Activated CD4-positive, CD25-positive, alpha-beta regulatory T cell treated with anti-CD3 and anti-CD28 coated beads, Interleukin-2, amount 50 U/mL, for 24 hours (primary cell): Measurements from ENCODE around the gene RNPEPL1.

Experiments
- ATAC-seq, 2 donors: fragments of 150-1000 bp; cut with Tn5 transposase; one replicate each; pipeline ENCODE4 v1.10.0; 2021; ENCODE audit warnings: mild to moderate bottlenecking in 1 of 2, moderate library complexity in 1 of 2

RNPEPL1 gene

DNA sequence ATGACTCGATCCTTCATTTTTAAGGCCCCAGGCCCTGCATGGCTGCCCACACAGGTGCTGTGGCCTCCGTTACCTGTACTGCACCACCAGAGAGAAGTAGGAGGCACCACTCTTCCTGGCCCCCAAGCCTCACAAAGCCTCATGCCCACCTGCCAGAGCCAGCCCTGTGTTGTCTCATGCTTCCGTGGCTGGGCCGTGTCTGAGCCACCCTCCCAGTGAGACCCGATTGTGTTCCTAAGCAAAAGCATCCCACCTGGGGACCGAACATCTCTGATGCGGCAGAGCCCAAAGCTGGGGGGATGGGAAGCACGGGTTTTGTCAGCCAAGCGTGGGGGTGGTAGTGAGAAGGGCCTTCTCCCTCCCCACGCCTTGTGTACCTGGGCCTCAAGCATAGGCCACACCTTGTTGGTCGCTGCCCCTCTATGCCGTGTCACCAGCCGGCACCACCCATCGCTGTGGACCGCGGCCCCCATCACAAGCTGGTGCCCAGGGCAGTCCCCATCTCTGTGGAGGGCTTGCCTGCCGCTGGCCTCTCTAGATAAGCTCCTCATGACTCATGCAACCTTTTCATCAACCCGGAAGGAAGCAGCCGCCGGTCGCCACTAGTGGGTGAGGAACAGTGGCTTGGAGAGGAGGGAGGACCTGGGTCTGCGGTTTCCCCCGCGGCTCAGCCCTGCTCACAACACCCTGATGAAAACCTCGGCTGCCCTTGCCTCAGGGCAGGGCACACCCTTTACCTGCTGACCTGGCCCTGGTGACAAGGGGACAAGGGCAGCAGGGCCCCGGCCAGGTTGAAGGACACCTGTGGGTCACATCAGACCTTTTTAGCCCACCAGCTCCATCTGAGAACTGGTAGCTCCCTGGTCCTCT is 2.7 kb upstream of the RNPEPL1 start:
- ATAC-seq: peak; percentile 51 to 54

DNA sequence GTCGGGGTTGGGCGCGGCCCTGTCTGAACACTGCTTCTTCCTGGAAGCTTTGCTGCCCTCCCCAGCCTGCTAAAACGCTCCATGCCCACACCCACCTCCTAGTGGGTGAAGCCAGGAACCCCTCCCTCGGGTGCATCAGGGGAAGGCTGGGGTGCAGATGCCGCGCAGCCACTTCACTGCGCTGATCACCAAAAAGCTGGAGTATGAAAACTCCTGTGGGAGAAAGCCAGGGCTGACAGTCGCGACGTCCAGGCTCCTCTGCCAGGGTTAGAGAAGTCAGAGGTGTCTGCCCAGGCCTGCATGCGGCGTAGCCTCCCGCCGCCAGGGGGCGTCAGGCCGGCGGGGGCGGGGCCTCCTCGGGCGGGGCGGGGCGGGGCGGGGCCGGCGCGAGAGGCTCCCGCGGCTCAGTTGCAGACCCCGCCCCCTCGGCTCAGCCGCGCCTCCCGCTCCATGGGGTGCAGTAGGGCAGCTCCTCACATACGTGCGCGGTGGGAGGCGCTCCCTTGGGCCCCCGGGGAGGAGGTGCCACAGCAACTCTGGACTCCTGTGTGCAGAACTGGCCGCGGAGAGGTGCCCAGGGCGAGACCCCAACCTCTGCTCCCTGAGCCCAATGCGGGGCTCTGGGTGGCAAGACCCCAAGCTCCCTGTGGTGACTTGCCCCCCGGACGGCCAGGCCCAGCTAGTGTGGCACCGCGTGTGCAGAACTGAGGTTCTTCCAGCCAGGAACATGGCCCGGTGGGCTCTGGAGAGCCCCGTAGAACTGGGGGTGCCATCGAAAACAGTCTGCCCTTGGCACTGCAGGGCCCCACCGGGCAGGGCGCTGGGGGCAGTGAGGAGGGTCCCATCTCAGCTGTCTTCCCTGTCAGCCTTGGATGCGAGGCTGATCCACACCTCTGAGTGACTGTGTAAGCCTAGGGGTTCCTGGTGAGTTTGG is 1.8 kb upstream of the RNPEPL1 start:
- peak; percentile 58 to 69 for ATAC-seq

DNA sequence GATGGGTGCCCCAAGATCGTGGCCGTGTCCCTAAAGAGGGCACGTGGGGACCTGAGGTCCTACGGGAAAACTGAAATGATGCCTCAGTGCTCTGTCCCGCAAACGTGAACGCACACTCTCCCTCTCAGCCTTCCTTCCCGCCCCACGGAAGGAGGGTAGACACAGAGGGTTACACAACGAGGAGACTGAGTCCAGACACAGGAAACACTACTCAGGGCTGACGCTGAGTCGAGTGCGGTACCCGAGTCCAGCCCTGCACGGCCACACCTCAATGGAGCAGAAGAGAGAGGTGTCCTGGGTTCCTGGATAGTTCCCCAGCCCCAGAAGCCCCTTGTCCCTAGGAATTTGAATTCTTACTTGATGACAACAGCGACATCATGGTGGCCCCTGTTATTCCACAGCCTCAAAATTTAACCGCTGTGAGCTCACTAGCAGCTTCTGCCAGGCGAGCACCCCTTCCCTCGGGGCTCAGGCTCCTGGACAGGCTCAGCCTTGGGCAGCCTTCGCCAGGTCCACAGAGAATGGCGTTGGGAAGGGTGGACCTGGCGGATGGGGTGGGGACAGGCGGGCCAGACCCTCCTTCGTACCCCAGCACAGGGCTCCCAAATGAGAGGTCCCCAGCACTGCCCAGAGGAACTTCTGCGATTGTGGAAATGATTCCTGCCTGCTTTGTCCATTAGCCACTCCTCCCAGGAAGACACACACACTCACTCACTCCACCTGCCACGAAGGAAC is 980 bp upstream of the RNPEPL1 start:
- ATAC-seq: no peak

DNA sequence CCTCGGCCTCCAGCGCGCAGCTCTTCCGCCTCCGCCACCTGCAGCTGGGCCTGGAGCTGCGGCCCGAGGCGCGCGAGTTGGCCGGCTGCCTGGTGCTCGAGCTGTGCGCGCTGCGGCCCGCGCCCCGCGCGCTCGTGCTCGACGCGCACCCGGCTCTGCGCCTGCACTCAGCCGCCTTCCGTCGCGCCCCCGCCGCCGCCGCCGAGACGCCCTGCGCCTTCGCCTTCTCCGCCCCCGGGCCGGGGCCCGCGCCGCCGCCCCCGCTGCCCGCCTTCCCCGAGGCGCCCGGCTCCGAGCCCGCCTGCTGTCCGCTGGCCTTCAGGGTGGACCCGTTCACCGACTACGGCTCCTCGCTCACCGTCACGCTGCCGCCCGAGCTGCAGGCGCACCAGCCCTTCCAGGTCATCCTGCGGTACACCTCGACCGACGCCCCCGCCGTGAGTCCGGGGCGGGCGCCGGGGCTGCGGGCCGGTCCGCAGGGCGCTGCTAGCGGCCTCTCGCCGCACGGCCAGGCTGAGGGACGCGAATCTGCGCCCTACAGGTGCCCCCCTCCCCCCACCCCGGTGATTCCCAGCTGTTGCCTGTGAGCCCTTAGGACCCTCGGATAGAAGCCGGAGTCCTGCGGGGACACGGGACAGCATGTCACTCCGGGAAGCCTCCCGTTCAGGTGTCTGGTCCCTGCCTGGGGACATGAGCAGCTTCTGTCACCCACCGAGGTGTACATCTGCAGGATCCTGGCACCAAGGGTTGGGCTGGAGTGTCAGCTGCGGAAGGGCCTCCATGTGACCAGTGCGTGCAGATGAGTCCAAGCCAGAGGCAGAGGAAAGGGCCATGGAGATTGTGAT is 616 bp downstream of the RNPEPL1 start:
- ATAC-seq: no peak

DNA sequence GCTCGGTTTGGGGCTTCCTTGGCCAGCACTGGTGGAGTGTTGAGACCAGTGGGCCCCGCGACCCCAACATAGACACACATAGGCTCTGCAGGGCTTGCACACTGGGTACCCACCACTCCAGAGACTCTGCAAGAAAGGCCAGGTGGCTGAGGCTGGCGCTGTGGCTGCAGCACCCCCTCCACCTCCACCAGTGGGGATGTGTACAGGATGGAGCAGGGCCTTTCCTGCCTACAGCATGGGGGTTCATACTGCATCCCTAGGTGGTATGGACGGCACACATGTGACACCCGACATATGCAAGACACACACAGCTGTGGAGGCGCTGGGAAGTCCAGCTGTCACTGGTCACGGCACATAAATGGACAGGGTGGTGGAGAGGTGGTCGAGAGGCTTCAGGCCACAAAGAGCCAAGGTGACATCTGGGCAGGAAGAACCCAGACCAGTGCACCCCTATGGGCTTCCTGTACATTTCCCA is 1.3 kb downstream of the RNPEPL1 start:
- ATAC-seq: no peak

DNA sequence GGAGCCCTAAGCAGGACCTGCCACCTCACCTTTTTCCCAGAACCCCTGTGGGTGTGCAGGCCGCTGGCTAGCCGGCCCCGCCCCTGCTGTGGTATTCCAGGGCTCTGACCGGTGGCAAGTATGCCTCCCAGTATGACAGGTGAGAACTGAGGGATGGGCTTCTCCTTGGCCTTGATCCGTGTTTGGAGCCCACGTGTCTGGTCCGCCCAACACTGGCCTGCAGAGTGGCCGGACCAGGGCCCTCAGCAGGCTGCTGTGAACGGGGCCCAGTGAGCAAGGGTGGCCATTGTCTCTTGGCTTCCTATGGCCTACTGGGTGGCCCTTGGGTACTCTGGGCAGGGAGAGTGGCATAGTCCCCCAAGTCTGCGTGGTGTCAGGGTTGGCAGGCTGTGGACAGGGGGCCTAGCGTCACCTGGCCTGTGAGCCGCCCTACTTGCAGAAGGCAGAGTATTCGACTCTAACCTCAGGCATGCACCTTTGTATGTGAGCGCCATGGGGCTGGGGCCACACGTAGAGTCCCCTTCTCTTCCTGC is 1.8 kb downstream of the RNPEPL1 start:
- ATAC-seq: no peak

DNA sequence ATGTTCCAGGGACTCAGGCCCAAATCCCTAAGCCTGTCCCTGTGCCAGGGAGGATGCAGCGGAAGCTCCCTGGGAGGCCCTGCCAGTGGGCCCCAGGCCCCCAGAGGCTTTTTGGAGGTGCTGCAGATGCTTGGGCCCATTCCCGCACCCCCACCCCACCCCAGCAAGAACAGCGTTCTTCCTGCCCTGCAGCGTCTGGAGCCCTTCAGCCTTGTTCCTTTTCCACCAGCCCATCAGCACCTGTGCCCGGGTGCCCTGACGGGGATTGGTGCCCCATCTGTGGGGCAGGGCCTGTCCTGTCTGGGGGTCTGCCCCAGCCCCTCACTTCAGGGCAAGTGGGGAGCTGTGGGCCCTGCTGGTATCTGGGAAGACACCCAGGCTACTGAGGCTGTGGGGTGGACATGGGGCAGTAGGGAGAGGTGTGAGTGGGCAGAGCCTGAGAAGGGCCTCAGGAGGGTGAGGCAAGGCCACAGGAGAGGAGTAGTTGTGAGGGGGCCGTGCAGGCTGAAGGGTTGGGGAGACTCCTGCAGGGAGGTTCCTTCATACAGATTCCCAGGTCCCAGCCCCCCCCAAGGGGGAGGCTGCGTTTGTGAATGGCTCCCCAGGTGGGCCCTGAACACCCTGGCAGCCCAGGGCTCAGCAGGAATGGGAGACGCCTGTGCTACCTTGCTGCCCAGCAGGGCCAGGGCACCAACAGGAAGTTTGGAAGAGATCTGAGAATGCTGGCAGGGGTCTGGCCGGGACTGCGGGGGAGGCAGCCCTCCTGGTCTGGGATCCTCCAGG is 2.4 kb downstream of the RNPEPL1 start:
- no peak for ATAC-seq

DNA sequence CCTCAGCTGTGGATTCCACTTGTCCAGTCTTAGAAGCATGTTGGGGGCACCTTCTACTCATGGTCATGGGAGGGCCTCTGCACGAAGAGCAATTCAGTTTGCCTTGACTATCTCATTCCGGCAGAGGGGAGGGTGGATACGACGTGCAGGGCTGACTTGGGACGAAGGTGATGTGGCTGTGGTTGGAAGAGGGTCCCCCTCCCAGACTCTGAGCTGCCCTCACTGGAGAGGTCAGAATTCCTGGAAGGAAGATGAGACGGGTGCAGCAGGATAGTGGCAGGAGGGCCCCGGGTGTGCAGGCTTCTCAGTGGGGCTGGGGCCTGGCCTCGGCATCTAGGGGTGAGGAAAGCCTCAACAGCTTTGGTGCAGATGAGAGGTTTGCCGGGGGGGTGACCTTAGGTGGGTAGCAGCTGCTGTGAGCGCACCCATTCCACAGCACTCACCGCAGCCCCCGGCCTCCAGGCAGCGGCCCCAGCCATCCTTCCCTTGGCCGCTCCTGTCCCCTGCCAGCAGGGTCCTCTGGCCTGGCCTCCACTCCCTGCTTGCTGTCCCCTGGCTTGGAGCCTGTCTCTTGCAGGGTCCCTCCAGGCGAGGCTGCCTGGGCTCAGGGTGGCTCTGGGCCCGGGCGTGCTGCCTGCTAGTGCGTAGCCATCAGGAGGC is 3.2 kb downstream of the RNPEPL1 start:
- ATAC-seq: no peak

DNA sequence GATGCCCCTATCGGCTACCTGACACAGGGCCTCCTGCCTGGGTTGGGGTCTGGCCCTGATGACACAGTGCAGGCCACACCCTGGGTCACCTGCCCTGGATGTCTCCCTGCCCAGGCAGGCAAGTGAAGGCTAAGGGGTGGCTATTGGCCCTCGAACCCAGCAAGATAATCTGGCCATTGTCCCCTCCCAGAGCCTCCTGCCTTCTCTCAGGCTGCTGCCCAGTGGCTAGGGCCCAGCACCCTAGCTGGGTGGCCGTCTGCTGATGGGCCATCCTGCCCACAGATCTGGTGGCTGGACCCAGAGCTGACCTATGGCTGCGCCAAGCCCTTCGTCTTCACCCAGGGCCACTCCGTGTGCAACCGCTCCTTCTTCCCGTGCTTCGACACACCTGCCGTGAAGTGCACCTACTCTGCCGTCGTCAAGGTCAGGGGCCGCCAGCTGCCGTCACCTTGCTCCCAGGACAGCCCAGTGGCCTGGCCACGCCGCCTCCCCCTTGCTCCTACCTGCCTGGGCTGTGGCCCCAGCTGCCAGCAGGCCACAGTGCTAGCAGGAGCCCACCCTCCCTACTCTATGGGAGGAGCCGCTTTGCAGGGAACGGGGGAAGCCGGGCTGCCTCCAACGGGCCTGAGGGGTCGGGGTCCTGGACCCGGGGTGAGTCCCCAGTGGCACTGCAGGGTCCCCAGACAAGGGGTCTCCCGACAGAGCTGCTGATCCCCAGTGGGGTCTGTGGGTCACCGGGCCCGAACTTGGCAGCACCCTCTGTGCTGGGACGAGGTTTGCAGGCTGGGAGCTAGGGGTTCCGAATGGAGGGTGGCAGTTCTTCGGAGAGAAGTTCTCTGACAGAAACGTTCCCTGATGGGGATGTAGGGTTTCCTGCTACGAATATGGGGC is 4.1 kb downstream of the RNPEPL1 start:
- ATAC-seq: no peak

DNA sequence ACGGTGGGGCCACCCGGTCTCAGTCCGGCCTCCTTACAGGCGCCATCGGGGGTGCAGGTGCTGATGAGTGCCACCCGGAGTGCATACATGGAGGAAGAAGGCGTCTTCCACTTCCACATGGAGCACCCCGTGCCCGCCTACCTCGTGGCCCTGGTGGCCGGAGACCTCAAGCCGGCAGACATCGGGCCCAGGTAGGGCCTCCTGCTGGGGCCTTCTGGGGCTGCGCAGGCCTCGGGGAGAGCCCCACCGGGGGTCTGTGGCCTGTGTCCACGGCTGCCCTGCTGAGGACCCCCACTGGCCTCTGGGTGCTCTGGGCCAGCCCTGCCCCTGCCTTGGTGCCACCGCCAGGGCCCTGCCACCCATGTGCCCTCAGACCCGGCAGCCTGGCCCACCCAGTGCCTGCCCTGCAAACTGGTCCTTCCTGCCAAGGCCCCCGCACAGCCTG is 4.8 kb downstream of the RNPEPL1 start:
- no peak for ATAC-seq

DNA sequence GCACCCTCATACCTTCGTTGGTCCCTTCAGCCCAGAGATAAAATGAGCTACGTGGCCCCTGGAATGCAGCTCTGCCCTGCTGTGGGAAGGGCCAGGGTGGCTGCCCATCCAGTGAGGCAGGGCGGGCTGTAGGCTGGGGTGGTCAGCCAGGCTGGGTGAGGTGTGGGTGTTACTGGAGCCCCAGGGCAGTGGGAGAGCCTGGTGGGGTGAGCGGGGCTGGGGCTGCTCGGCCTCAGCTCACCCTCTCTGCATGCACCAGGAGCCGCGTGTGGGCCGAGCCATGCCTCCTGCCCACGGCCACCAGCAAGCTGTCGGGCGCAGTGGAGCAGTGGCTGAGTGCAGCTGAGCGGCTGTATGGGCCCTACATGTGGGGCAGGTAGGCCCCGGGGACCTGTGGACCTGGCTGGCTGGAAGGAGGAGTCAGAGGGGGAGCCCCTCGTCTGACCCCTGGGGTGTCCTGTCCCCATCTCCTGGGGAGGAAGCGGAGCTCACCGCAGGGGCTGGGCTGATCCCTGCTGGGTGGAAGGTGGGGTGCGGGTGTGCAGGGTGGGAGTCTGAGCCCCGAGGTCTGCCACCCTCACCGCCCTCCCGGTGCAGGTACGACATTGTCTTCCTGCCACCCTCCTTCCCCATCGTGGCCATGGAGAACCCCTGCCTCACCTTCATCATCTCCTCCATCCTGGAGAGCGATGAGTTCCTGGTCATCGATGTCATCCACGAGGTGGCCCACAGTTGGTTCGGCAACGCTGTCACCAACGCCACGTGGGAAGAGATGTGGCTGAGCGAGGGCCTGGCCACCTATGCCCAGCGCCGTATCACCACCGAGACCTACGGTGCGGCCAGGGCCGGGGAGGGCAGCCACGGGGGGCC is 5.5 kb downstream of the RNPEPL1 start:
- ATAC-seq: no peak

DNA sequence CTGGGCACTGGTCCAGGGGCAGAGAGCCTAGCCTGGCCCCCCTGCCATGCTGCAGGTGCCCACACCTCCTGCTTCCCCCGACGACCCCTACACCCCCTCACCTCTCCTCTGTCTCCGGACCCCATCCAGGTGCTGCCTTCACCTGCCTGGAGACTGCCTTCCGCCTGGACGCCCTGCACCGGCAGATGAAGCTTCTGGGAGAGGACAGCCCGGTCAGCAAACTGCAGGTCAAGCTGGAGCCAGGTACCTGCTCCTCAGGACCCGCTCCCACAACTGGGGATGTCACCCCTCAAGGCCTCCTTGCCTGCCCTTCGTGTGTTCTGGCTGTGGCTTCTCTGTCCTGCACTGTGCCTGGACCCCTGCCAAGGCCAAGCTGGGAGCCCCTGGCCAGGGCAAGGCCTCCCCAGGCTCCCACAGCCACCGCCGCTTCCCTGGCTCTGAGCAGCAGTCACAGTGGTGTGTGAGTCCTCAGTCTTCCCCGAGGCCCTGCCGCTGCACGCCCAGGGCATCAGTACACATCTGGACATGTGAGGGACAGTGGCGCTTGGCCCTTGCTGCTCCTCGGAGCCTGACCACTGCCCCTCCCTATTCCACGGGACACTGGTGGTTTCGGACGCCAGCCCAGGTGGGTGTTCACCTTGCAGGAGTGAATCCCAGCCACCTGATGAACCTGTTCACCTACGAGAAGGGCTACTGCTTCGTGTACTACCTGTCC is 6.3 kb downstream of the RNPEPL1 start:
- ATAC-seq: no peak

DNA sequence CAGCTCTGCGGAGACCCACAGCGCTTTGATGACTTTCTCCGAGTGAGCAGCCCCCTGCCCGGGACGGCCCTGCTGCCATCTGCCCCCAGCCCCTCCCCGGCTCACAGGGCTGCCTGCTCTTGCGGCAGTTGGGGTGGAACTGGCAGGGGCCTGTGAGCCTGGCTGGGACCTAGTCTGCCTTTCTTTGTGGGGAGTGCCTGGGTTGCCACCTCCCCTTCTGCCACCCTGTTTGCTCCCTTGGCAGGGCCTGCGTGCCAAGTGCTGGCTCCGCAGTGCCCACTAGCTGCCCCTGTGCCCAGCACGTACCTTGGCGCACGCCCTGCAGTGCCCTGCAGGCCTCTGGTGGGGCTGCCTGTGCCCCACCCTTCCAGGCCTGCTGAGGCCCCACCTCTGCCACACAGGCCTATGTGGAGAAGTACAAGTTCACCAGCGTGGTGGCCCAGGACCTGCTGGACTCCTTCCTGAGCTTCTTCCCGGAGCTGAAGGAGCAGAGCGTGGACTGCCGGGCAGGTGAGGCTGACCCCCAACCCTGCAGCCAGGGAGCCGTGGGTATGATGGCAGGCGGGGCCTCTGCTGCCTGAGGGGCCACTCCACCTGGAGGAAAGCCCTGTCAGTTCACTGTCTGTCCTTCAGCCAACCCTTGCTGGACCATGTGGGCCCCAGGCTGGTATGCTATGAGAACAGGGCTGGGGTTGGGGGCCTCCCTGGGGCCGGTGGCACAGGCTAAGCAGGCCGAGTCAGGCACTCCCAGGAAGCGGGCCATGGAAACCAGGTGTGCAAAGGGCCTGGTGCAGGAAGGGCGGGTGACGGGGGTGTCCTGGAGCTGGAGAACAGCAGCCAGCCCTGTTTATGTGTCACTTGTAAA is 7.0 kb downstream of the RNPEPL1 start:
- no peak for ATAC-seq

DNA sequence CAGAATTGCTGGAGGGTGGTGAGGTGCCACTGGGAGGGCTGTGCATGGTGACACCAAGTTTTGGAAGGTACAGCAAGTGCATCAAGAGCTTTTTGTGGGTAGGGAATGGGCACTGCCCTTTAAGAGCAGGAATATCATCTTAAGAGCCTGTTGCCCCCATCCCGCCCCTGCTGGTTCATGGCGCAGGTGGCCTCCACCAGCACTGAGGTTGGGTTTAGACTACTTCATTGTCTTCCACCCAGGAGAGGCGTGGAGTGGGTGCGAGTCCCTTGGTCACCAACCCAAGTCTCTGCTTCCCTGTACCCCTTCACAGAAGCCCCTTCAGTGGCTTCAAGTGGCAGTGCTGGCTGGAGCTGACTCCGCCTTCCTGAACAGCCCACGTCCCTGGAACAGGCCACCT is 7.8 kb downstream of the RNPEPL1 start:
- ATAC-seq: no peak

DNA sequence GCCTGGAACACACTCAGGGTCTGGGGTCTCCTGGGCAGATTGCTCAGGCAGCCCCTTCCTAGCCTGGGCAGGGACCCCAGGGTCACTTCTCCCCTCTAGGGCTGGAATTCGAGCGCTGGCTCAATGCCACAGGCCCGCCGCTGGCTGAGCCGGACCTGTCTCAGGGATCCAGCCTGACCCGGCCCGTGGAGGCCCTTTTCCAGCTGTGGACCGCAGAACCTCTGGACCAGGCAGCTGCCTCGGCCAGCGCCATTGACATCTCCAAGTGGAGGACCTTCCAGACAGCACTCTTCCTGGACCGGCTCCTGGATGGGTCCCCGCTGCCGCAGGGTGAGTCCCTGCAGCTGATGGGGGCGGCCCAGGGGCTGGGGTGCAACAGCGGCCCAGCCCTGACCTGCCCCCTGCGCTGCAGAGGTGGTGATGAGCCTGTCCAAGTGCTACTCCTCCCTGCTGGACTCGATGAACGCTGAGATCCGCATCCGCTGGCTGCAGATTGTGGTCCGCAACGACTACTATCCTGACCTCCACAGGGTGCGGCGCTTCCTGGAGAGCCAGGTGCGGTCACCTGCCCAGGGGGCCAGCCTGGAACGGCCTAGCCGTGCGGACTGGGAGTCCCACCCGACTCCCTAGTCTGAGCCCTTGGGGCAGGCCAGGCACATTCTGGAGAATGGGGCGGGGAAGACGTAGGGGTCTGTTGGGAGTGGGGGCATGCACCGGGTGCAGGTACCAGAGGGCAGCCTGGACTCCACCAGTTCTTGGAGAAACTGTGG is 8.3 kb downstream of the RNPEPL1 start:
- ATAC-seq: no peak
